GM10266 (cell line): ENCODE data around the gene SMIM23.

Experiments used
- DNase-seq: peaks from one replicate; pipeline ENCODE4 v3.0.0; 2012; ENCODE audit errors: extremely low spot score
- TF ChIP-seq, protein P1 (sequence below): IDR thresholded peaks from 2 replicates; pipeline ENCODE4 v1.5.1; 2012; ENCODE audit warnings: mild to moderate bottlenecking, low read depth; ENCODE audit not compliant: control insufficient read depth, insufficient read depth; ENCODE audit errors: missing control alignments

SMIM23 gene

DNA sequence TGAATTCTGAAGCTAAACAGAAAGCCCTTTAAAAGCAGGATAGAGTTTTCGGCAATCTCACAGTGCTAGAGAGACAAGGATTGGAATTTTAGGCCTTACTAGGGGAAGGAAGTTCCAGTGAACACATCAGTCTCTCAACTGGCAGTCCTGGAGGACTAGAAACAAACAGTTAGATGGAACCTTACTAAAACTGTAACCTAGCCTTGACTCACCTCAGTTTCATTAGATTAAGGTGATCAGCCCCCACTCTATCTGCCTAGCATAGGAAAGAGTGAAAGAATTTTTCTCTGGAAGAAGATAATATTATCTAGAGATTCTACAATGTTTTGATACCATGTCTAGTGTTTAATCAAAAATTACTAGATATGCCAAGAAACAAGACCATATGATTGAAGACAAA, 25.8 kb upstream of the SMIM23 start:
- no peak for DNase-seq
- TF ChIP-seq, protein P1, sequence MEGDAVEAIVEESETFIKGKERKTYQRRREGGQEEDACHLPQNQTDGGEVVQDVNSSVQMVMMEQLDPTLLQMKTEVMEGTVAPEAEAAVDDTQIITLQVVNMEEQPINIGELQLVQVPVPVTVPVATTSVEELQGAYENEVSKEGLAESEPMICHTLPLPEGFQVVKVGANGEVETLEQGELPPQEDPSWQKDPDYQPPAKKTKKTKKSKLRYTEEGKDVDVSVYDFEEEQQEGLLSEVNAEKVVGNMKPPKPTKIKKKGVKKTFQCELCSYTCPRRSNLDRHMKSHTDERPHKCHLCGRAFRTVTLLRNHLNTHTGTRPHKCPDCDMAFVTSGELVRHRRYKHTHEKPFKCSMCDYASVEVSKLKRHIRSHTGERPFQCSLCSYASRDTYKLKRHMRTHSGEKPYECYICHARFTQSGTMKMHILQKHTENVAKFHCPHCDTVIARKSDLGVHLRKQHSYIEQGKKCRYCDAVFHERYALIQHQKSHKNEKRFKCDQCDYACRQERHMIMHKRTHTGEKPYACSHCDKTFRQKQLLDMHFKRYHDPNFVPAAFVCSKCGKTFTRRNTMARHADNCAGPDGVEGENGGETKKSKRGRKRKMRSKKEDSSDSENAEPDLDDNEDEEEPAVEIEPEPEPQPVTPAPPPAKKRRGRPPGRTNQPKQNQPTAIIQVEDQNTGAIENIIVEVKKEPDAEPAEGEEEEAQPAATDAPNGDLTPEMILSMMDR, result no peak

DNA sequence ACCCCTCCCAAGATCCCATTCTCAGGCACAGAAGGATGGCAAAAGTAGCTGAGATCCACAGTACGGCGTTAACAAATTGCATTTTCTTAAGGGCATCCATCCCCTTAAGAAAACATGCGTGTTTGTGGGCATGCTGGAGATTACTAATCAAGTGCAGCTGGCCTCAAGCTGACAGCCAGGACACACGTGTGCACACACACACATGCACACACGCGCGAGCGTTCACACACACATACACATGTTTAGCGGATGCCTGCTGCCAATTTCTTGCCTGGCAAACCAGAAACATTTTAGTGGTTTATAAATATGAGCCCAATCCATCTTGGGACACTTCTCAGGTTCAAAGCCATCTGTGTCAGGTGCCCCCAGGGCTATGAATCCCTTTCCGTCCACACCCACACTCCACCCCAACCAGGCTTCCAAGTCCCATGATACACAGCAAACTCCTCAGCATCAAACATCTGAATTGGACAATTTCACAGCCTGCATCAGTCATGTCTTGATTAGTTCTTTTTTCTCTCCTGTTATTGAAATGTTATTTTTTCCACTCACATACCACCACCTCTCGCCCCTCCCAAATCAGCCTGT, 23.5 kb upstream of the SMIM23 start:
- no peak for DNase-seq
- TF ChIP-seq, protein P1, result no peak

DNA sequence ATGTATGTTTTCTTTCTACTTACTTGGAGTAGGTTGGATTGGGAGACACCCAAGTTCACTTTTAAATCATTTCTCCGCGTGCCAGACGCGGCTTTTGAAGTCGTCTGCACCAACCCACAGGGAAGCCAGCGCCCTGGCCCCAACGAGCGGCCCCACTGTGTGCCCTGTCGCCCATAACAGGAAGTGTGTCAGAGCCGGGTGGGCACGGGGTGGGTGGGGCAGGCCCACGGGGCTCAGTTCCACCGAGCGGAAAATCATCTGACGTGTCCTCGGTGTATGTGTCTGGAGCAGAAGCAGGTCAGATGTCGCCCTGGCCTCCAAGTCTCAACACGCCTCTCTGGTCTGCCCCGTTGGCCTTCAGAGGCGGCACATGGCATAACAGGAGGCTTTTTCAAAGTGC, 22.7 kb upstream of the SMIM23 start:
- TF ChIP-seq, protein P1, result no peak
- no peak for DNase-seq

DNA sequence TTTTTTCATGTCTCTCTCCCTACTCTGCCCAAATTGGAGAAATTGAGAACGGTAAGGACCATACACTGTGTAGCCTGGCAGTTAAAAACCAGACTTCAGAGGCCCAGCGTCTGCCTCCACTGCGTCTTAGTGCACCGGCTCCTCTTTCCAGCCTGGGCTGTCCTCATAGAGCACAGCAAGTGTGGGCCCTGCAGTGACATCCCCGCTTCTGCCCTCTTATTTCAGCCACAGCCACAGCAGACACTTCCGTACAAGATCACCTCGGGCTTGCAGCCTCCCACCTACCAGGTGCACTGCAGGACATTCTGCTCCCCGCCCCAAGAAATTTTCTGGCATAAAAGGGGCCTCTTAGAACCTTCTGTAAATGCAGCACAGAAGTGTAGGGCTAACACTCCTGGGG, 21.4 kb upstream of the SMIM23 start:
- no peak for DNase-seq
- TF ChIP-seq, protein P1, result no peak

DNA sequence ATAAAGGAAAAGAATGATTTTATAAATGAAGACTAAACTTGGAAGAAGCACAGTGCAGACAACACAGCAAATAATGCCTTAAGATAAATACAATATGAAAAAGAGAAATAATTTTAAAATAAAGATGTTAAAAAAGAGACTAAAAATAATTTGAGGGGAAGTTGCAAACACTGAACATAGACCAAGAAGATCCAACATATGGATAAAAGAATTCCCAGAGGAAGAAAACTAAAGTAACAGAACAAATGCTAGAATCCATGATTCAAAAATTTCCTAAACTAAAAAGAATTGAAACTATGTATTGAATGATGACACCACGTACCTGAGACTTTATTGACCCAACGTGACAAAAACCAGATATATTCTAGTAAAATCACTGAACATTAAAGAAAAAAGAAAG, 18.7 kb upstream of the SMIM23 start:
- TF ChIP-seq, protein P1, result no peak
- DNase-seq, result no peak

DNA sequence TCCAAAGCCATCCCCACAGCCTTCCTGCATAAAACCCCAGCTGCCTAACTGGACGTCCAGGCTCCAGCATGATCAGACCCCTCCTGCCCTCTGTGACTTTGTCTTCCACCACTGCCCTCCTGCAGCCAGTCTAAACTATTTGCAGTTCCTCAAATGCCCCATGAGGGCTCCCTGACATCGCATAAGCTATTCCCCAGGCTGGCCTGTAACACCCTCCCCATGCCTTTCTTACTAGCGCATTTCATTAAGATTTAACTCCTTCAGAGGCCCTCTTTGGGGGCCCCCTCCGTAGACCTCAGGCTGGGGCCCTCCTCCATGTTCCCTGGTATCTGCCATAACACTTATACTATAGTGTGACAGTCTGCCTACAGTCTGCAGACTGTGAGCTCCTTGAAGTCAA, 15.5 kb upstream of the SMIM23 start:
- no peak for DNase-seq

DNA sequence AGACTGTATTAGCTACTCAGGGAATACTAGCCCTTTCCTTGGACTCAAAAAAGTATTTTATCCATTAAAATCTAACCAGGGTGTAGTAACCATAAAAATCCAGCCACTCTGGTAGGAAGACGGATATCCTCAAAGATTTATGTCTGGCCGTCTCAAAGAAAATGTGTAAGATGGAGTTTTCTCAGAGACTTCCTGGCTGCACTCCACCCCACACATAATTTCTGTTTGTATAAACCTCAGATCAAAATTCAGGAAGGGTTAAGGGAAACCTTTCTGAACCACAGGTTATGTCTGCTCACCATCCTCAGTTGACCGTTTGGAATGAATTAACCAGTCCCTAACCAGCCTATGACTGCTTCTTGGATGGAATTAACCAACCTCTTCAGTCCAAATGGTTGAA, 13.8 kb upstream of the SMIM23 start:
- TF ChIP-seq, protein P1, result no peak
- DNase-seq, result no peak

More for the DNA sequence above, 15.5 kb upstream of the SMIM23 start:
- TF ChIP-seq, protein P1, result no peak
